HL-60 (cell line): ENCODE results near the gene CTDSP1.

ENCODE experiments used
- DNase-seq, 2 experiments: peaks; one replicate each; pipeline ENCODE4 v3.0.0-alpha.2; 2010 to 2020; ENCODE audit warnings: low read depth in 1 of 2, low spot score in 1 of 2
- H3K27ac ChIP-seq: fragments of 250-450 bp; sonication (Bioruptor Pico); replicated peaks from 2 replicates; pipeline ENCODE4 v1.5.1; 2020; ENCODE audit warnings: mild to moderate bottlenecking, moderate library complexity
- H3K27me3 ChIP-seq: fragments of 250-450 bp; sonication (Bioruptor Pico); 2 replicates; pipeline ENCODE4 v1.5.1; 2021; ENCODE audit warnings: mild to moderate bottlenecking, moderate library complexity; ENCODE audit not compliant: insufficient read depth, poor library complexity, severe bottlenecking
- H3K4me3 ChIP-seq: replicated peaks from 2 replicates; pipeline ENCODE4 v1.5.1; 2011; ENCODE audit warnings: mild to moderate bottlenecking, control low read depth, low read length; ENCODE audit not compliant: insufficient read depth
- CTCF ChIP-seq: IDR thresholded peaks from one replicate; pipeline ENCODE4 v1.5.1; 2011; ENCODE audit warnings: low read length, control low read depth, inconsistent platforms; ENCODE audit not compliant: insufficient read depth
- GABPA ChIP-seq: IDR thresholded peaks from 2 replicates; pipeline ENCODE4 v1.6.1; 2012; ENCODE audit warnings: low read depth
- POLR2AphosphoS5 ChIP-seq: IDR thresholded peaks from 2 replicates; pipeline ENCODE4 v1.6.1; 2012; ENCODE audit warnings: low read depth
- SPI1 ChIP-seq: IDR thresholded peaks from 2 replicates; pipeline ENCODE4 v1.6.1; 2012; ENCODE audit warnings: low read depth, mild to moderate bottlenecking, borderline replicate concordance
- TF ChIP-seq, protein P1 (sequence below): IDR thresholded peaks from 2 replicates; pipeline ENCODE4 v1.6.1; 2012; ENCODE audit warnings: low read depth; ENCODE audit not compliant: insufficient replicate concordance

Gene CTDSP1

DNA sequence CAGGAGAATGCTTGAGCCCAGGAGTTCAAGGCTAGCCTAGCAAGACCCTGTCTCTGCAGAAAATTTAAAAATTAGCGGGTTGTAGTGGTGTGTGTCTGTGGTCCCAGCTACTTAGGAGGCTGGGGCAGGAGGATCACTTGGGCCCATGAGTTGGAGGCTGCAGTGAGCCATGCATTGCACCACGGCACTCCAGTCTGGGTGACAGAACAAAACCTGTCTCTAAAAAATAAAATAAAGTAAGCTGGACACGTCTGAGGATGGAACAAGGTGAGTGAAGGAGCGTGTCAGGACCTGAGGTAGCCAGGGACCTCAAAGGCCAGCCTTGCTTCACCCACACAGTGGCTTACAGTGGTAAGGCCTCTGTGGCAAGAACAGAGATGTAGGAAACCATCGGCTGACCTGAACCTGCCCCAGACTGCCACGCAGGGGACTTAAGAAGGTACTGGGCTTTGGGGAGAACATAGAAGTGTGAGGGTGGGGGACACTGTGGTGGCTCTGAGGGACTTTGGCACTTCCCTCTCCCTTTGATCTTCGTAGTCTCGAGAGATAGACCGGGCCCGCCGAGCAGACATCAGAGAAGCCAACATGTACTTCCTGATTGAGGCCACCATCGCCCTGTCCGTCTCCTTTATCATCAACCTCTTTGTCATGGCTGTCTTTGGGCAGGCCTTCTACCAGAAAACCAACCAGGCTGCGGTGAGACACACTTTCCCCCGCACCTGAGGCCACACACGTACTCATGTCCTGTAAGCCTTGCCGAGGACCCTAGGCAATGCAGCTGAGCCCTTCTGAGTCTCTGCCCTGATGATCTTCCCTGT lies 10.1 kb upstream of the CTDSP1 start:
- TF ChIP-seq POLR2AphosphoS5 = no peak
- no peak for TF ChIP-seq GABPA
- TF ChIP-seq, protein P1, sequence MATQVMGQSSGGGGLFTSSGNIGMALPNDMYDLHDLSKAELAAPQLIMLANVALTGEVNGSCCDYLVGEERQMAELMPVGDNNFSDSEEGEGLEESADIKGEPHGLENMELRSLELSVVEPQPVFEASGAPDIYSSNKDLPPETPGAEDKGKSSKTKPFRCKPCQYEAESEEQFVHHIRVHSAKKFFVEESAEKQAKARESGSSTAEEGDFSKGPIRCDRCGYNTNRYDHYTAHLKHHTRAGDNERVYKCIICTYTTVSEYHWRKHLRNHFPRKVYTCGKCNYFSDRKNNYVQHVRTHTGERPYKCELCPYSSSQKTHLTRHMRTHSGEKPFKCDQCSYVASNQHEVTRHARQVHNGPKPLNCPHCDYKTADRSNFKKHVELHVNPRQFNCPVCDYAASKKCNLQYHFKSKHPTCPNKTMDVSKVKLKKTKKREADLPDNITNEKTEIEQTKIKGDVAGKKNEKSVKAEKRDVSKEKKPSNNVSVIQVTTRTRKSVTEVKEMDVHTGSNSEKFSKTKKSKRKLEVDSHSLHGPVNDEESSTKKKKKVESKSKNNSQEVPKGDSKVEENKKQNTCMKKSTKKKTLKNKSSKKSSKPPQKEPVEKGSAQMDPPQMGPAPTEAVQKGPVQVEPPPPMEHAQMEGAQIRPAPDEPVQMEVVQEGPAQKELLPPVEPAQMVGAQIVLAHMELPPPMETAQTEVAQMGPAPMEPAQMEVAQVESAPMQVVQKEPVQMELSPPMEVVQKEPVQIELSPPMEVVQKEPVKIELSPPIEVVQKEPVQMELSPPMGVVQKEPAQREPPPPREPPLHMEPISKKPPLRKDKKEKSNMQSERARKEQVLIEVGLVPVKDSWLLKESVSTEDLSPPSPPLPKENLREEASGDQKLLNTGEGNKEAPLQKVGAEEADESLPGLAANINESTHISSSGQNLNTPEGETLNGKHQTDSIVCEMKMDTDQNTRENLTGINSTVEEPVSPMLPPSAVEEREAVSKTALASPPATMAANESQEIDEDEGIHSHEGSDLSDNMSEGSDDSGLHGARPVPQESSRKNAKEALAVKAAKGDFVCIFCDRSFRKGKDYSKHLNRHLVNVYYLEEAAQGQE = no peak
- TF ChIP-seq SPI1 = no peak
- no peak for TF ChIP-seq CTCF
- no peak overlapping the region for H3K27ac ChIP-seq

DNA sequence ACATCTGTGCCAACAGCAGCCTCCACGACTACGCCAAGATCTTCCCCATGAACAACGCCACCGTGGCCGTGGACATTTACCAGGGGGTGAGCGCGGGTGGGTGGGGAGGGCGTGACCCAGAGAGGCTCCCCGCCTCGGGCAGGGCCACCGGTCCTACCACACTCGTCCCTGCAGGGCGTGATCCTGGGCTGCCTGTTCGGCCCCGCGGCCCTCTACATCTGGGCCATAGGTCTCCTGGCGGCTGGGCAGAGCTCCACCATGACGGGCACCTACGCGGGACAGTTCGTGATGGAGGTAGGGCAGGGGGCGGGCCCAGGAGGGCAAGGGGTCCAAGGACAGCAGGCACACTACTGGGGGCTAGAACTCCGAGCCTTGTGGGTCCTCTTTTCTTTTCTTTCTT lies 8.5 kb upstream of the CTDSP1 start:
- H3K27ac ChIP-seq = no peak overlapping the region
- no peak for DNase-seq
- H3K27me3 ChIP-seq = no peaks in the 10 kb centered on the region
- TF ChIP-seq, protein P1 = no peak
- no peak for TF ChIP-seq POLR2AphosphoS5
- TF ChIP-seq GABPA = no peak
- no peak for TF ChIP-seq CTCF
- no peak for TF ChIP-seq SPI1
- no peak overlapping the region for H3K4me3 ChIP-seq

More for the DNA sequence above, 10.1 kb upstream of the CTDSP1 start:
- no peak for DNase-seq
- Histone ChIP-seq H3K27me3 (no peaks in the 10 kb centered on the region), H3K4me3 (no peak overlapping the region)

DNA sequence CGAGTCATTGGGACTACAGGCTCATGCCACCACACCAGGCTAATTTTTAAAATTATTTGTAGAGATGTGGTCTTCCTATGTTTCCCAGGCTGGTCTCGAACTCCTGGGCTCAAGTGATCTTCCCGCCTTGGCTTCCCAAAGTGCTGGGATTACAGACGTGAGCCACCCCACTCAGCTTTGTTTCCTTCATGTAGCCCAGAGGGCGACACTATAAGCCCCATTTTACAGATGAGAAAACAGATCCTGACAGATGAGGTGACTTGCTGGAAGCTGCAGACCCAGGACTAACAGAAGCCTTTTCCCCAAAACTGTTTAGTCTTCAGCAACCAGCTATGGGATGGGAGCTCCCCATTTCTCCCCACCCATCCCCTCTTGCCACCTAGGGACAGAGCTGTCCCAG lies 7.2 kb upstream of the CTDSP1 start:
- Histone ChIP-seq H3K4me3 (no peak overlapping the region), H3K27ac (no peak overlapping the region), H3K27me3 (no peaks in the 10 kb centered on the region)
- DNase-seq = no peak
- no peak for TF ChIP-seq POLR2AphosphoS5
- no peak for TF ChIP-seq CTCF
- TF ChIP-seq SPI1 = no peak
- TF ChIP-seq, protein P1 = no peak
- no peak for TF ChIP-seq GABPA
